GM12878 (cell line): Measurements from ENCODE around the gene HOXB1. TPM values are rescaled to one million over a fixed set of nuclear protein-coding genes. Genes with fewer than 3 reads are reported as not detected.

ENCODE experiments used
- ATAC-seq: fragments of 200-7000 bp; cut with Tn5 transposase; 3 replicates; pipeline ENCODE4 v1.9.1; 2020; ENCODE audit warnings: mild to moderate bottlenecking, moderate library complexity
- BruUV-seq: library from RNA; stranded (reverse); fragments of 400-500 nt; replicated peaks from 2 replicates; lab custom pipeline; 2021; lab: Mats Ljungman, UMichigan
- CTCF ChIA-PET: fragments of 300-600 bp; sonication (Branson Sonifier 250); formaldehyde crosslinking; extraction: SDS; loops from one replicate; lab custom pipeline; 2021; ENCODE audit warnings: inconsistent platforms; lab: Yijun Ruan, JAX
- POLR2A ChIA-PET: fragments of 350-600 bp; formaldehyde crosslinking; extraction: SDS; loops from one replicate; lab custom pipeline; 2021; ENCODE audit warnings: inconsistent platforms; lab: Charles Lee
- RAD21 ChIA-PET: fragments of 300-600 bp; sonication (Branson Sonifier 250); formaldehyde crosslinking; loops from one replicate; lab custom pipeline; 2023; ENCODE audit warnings: antibody characterized with exemption; ENCODE audit not compliant: unreplicated experiment; lab: Charles Lee
- SMC1A ChIA-PET: fragments of 300-600 bp; sonication (Branson Sonifier 250); formaldehyde crosslinking; loops from one replicate; lab custom pipeline; 2023; ENCODE audit not compliant: unreplicated experiment, uncharacterized antibody; lab: Charles Lee
- DNase-seq: peaks from one replicate; pipeline ENCODE4 v3.0.0-alpha.2; 2011; ENCODE audit warnings: low read depth, low spot score
- FAIRE-seq: peaks from 3 replicates; lab custom pipeline; 2011; peaks lifted over from hg19 to GRCh38; lab: Jason Lieb, UNC
- H2AFZ ChIP-seq: 2 replicates; pipeline ENCODE4 v1.6.0; 2011; ENCODE audit warnings: low read depth, low read length, control low read depth; ENCODE audit not compliant: control insufficient read depth
- H3K27ac ChIP-seq: 2 replicates; pipeline ENCODE4 v1.5.1; 2011; ENCODE audit warnings: control low read depth; ENCODE audit not compliant: control insufficient read depth, insufficient read depth
- H3K27me3 ChIP-seq, 2 experiments: replicated peaks in 1 of 2; 2 replicates each; pipeline versions ENCODE4 v1.6.0 to v1.6.1; 2011; ENCODE audit warnings: low read length in 1 of 2; ENCODE audit not compliant: control insufficient read depth in 2 of 2, insufficient read depth in 2 of 2
- H3K36me3 ChIP-seq, 2 experiments: 2 replicates each; pipeline ENCODE4 v1.5.1; 2011; ENCODE audit warnings: low read length in 1 of 2; ENCODE audit not compliant: control insufficient read depth in 2 of 2, insufficient read depth in 2 of 2
- H3K4me1 ChIP-seq: 2 replicates; pipeline ENCODE4 v1.6.1; 2011; ENCODE audit warnings: mild to moderate bottlenecking, low read length, moderate library complexity, mixed read lengths; ENCODE audit not compliant: control insufficient read depth, insufficient read depth
- H3K4me2 ChIP-seq: 2 replicates; pipeline ENCODE4 v1.6.0; 2011; ENCODE audit warnings: control low read depth; ENCODE audit not compliant: control insufficient read depth, insufficient read depth
- H3K4me3 ChIP-seq: fragments of 200-600 bp; sonication (generic); 2 replicates; pipeline ENCODE4 v1.5.1; 2016
- H3K79me2 ChIP-seq: 2 replicates; pipeline ENCODE4 v1.6.0; 2011; ENCODE audit warnings: low read length; ENCODE audit not compliant: control insufficient read depth, insufficient read depth
- H3K9ac ChIP-seq: 2 replicates; pipeline ENCODE4 v1.8.0; 2011; ENCODE audit warnings: low read length, control low read depth, mixed read lengths; ENCODE audit not compliant: control insufficient read depth, insufficient read depth
- H3K9me3 ChIP-seq: replicated peaks from 3 replicates; pipeline ENCODE4 v1.5.1; 2011; ENCODE audit warnings: mild to moderate bottlenecking, low read length; ENCODE audit not compliant: control insufficient read depth, insufficient read depth
- H4K20me1 ChIP-seq: 2 replicates; pipeline ENCODE4 v1.6.0; 2011; ENCODE audit not compliant: control insufficient read depth, insufficient read depth
- ATF7 ChIP-seq: fragments of 450-650 bp; IDR thresholded peaks from 2 replicates; pipeline ENCODE4 v1.6.1; 2016; ENCODE audit warnings: low read depth, mild to moderate bottlenecking
- CHD2 ChIP-seq: IDR thresholded peaks from 2 replicates; pipeline ENCODE4 v1.6.1; 2011; ENCODE audit warnings: low read depth, low read length, improper control_type of control experiment, borderline replicate concordance
- FOXM1 ChIP-seq: IDR thresholded peaks from 2 replicates; pipeline ENCODE4 v1.6.1; 2012; ENCODE audit warnings: low read depth, mild to moderate bottlenecking, inconsistent platforms, low read length, moderate library complexity
- IKZF1 ChIP-seq: fragments of 450-650 bp; conservative IDR thresholded peaks from 2 replicates; pipeline ENCODE4 v1.6.1; 2017; ENCODE audit warnings: antibody characterized with exemption, mild to moderate bottlenecking
- IKZF2 ChIP-seq, 2 experiments: fragments of 450-650 bp; IDR thresholded peaks; 2 replicates each; pipeline ENCODE4 v1.6.1; 2017; ENCODE audit warnings: mild to moderate bottlenecking in 2 of 2, moderate library complexity in 2 of 2
- KAT2A ChIP-seq: conservative IDR thresholded peaks from 2 replicates; pipeline ENCODE4 v1.6.1; 2011; ENCODE audit warnings: low read depth, low read length; ENCODE audit not compliant: control insufficient read depth
- MXI1 ChIP-seq: fragments of 150-350 bp; IDR thresholded peaks from 2 replicates; pipeline ENCODE4 v1.6.1; 2011; ENCODE audit warnings: low read depth, mild to moderate bottlenecking, inconsistent platforms, low read length, improper control_type of control experiment
- YY1 ChIP-seq: IDR thresholded peaks from 2 replicates; pipeline ENCODE4 v1.6.1; 2011; ENCODE audit warnings: low read depth, mild to moderate bottlenecking, low read length
- ZNF384 ChIP-seq: IDR thresholded peaks from 2 replicates; pipeline ENCODE4 v1.6.1; 2012; ENCODE audit warnings: low read depth, mild to moderate bottlenecking, low read length, improper control_type of control experiment, borderline replicate concordance
- ZNF592 ChIP-seq: fragments of 450-650 bp; IDR thresholded peaks from 2 replicates; pipeline ENCODE4 v1.6.1; 2017; ENCODE audit warnings: mild to moderate bottlenecking, moderate library complexity
- WGBS: methylation state at CpG from one replicate; pipeline ENCODE4 v1.1.6; 2016; ENCODE audit warnings: low lambda C conversion rate; ENCODE audit not compliant: insufficient replicate concordance, insufficient coverage; ENCODE audit errors: missing lambda C conversion rate; 5-methylcytosine and 5-hydroxymethylcytosine counted together
- in situ Hi-C: fragments of 300-500 bp; cut with MboI; formaldehyde crosslinking; loops from 9 replicates; pipeline ENCODE4 v1.14.3; 2018; ENCODE audit warnings: mixed read lengths
- intact Hi-C: fragments of 100-400 bp; cut with micrococcal nuclease; formaldehyde crosslinking; loops from one replicate; pipeline ENCODE4 v1.14.2; 2022; ENCODE audit not compliant: unreplicated experiment
- polyA plus RNA-seq, 11 experiments: library from polyadenylated mRNA; depleted of rRNA in 4 of 11; unstranded in 6 of 11; stranded (reverse) in 5 of 11; fragments of >200 nt; fragmentation: Nextera tagmentation in 4 of 11; fragmentation: Illumina TruSeq in 1 of 11; extraction: Ambion mirVana in 4 of 11; extraction: Trizol in 1 of 11; gene quantifications; 1 replicate in 1 of 11; 2 replicates in 10 of 11; pipeline versions ENCODE4 v1.2.1 to v1.2.3, GENCODE V29; 2011 to 2016; ENCODE audit warnings: inconsistent platforms in 2 of 11, missing spikeins in 2 of 11, low read depth in 1 of 11
- total RNA-seq, 4 experiments: library from RNA; depleted of rRNA in 3 of 4; stranded (reverse); fragments of >200 nt in 3 of 4; fragmentation: Illumina TruSeq in 1 of 4; extraction: Trizol in 1 of 4; gene quantifications; 2 replicates each; pipeline versions ENCODE4 v1.2.1 to v1.2.3, GENCODE V29; 2013 to 2021
- TF ChIP-seq, protein P1 (sequence below): fragments of 450-650 bp; IDR thresholded peaks from 2 replicates; pipeline ENCODE4 v1.6.1; 2017; ENCODE audit warnings: low read depth, mild to moderate bottlenecking, moderate library complexity

The HOXB1 gene
- total and polyA plus RNA-seq, 10 of the 15 experiments (the other 5 are each of a cell fraction or from before 2014, with no cell fraction given): not detected

GRCh38 chr17:48544349-48545021, 13.7 kb upstream of the HOXB1 start:
- Histone ChIP-seq H3K4me1 (peaks cover 7% of the 10 kb centered on the region), H3K27me3 (peaks cover 0 to 4% of the 10 kb centered on the region in 2 experiments; a peak in 1 of 4 replicates), H3K79me2 (peaks cover 12% of the 10 kb centered on the region), H2AFZ (peak overlapping the region; percentile 67), H4K20me1 (no peaks in the 10 kb centered on the region), H3K4me2 (peak overlapping the region; percentile 68), H3K9ac (peak overlapping the region; percentile 77), H3K27ac (peak overlapping the region; percentile 49), H3K9me3 (no peaks in the 10 kb centered on the region), H3K36me3 (no peaks in the 10 kb centered on the region), H3K4me3 (peak overlapping the region; percentile 69)
- no TSS peak for BruUV-seq
- peak; percentile 29 for ATAC-seq
- no peak for FAIRE-seq
- SMC1A ChIA-PET: interaction anchor here (0.6 to 2.1 kb wide), 5 partner anchors 12 to 70 kb away, joined by 3 to 9 read pairs (median 3); no protein-coding TSS in a partner anchor
- DNase-seq: no peak
- TF ChIP-seq MXI1: no peak
- TF ChIP-seq, protein P1, sequence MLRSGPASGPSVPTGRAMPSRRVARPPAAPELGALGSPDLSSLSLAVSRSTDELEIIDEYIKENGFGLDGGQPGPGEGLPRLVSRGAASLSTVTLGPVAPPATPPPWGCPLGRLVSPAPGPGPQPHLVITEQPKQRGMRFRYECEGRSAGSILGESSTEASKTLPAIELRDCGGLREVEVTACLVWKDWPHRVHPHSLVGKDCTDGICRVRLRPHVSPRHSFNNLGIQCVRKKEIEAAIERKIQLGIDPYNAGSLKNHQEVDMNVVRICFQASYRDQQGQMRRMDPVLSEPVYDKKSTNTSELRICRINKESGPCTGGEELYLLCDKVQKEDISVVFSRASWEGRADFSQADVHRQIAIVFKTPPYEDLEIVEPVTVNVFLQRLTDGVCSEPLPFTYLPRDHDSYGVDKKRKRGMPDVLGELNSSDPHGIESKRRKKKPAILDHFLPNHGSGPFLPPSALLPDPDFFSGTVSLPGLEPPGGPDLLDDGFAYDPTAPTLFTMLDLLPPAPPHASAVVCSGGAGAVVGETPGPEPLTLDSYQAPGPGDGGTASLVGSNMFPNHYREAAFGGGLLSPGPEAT: 0 out of 2 replicates have a peak, but pooled peaks have one; percentile 14
- TF ChIP-seq ZNF592: no peak
- TF ChIP-seq FOXM1: no peak
- peak; percentile 30; the same call in 1 of the 2 replicates for TF ChIP-seq ZNF384
- TF ChIP-seq IKZF1: peak; percentile 19; the same call in 1 of the 2 replicates
- peak; percentile 50; the same call in 1 of the 2 replicates for TF ChIP-seq CHD2
- TF ChIP-seq YY1: 0 out of 2 replicates have a peak, but pooled peaks have one; percentile 48
- TF ChIP-seq ATF7: no peak
- no peak for TF ChIP-seq KAT2A
- peak; percentile 56 to 58; a peak in 2 of 4 replicates for TF ChIP-seq IKZF2 (IDR thresholded peaks at IDR 0.05)
- in situ Hi-C loops: no loop called here
- intact Hi-C loops: loop anchor here (5.0 kb wide), 1 partner anchor 52 kb away; no protein-coding TSS in a partner anchor
- POLR2A ChIA-PET: interaction anchor here (0.8 to 1.8 kb wide), 3 partner anchors 31 to 65 kb away, joined by 3 to 9 read pairs (median 5); no protein-coding TSS in a partner anchor
- CTCF ChIA-PET: interaction anchor here (0.8 kb wide), 1 partner anchor 52 kb away, joined by 4 read pairs; no protein-coding TSS in a partner anchor
- WGBS: 10% methylated on average over 19 of the region's 38 CpGs
- RAD21 ChIA-PET: interaction anchor here (1.3 to 2.3 kb wide), 3 partner anchors 31 to 44 kb away, joined by 3 to 5 read pairs (median 4); no protein-coding TSS in a partner anchor
